C4-2B (cell line): Measurements from ENCODE around the gene ISCA1.

ENCODE experiments used
- H3K27ac ChIP-seq: fragments of 450-650 bp; 2 replicates; pipeline ENCODE4 v1.5.1; 2017
- ZFX ChIP-seq: fragments of 450-650 bp; IDR thresholded peaks from 2 replicates; pipeline ENCODE4 v1.6.1; 2017
- TF ChIP-seq, protein P1 (sequence below): fragments of 450-650 bp; conservative IDR thresholded peaks from 2 replicates; pipeline ENCODE4 v1.5.1; 2017; ENCODE audit warnings: mild to moderate bottlenecking

ISCA1 gene

DNA sequence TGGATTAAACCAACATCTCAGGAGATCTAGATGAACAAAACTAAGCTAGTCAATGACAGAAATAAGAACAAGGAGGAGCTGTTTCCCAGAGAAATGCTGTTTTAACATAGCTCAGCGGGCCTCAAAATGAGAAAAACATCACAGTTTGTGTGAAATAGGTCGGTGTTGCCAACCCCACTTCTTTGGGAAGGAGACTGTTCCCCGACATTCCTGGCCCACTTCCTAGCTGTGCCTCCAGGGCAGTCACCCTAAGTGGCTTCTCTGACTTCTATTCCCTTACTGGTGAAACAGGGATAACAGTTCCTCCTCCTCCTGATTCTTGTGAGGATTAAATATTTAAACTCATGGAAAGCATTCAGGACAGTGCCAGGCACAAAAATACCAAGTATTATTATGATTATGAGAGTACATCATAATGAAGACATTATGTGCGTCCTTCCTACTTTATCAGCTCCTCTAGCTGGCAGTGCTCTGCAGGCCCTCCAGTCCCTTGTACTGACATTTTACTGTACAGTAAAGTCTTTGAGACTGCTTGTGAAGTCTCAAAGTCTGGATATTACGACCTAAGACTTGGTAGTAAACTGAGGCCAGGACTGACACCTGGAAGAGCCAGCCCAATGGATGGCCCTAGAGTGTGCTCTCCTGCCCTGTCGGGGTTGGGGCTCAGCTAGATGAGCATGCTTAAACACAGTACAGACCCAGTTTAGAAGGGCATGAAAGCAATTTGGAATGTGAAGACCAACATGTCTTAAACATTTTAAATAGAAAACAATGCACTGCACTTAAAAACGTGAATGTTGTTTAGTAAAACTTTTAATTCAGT, 7.3 kb downstream of the ISCA1 start:
- TF ChIP-seq, protein P1, sequence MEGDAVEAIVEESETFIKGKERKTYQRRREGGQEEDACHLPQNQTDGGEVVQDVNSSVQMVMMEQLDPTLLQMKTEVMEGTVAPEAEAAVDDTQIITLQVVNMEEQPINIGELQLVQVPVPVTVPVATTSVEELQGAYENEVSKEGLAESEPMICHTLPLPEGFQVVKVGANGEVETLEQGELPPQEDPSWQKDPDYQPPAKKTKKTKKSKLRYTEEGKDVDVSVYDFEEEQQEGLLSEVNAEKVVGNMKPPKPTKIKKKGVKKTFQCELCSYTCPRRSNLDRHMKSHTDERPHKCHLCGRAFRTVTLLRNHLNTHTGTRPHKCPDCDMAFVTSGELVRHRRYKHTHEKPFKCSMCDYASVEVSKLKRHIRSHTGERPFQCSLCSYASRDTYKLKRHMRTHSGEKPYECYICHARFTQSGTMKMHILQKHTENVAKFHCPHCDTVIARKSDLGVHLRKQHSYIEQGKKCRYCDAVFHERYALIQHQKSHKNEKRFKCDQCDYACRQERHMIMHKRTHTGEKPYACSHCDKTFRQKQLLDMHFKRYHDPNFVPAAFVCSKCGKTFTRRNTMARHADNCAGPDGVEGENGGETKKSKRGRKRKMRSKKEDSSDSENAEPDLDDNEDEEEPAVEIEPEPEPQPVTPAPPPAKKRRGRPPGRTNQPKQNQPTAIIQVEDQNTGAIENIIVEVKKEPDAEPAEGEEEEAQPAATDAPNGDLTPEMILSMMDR: no peak
- no peak for TF ChIP-seq ZFX
- no peak overlapping the region for H3K27ac ChIP-seq

DNA sequence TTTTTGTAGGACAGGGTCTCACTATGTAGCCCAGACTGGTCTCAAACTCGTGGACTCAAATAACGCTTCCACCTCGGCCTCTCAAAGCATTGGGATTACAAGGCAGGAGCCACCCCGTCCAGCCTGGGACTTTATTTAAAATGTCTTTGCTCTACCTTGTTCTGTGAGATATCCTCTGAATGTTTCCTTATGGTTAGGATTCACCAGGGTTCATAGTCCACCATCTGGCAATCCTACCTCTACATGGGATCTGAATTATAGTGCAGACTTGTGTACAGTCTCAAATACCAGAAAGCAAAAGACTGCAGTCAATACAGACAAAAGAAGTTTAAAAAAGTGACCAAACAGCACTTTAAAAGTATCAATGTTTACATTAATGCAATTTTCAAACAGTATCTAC, 10.1 kb downstream of the ISCA1 start:
- TF ChIP-seq ZFX: no peak
- TF ChIP-seq, protein P1: no peak

DNA sequence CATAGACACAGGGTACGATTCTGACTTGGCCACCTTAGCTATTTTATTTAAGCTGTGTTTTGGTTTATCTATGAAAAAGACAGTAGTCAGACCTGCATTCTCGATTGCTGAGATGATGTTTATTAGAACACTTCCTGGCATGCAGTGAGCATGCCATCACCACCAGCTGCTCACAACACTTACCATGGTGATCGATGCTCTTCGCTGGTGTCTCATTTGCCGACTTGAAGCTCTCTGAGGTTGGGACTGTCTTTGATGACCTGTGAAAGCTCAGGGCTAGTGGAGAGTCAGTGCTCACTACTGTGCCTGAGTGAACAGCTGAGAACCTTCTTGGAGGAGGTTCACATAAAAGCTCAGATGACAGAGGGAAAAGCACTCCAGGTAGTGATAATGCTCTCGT, 18.5 kb downstream of the ISCA1 start:
- TF ChIP-seq, protein P1: no peak
- no peak for TF ChIP-seq ZFX
- H3K27ac ChIP-seq: no peak overlapping the region

More for the DNA sequence above, 10.1 kb downstream of the ISCA1 start:
- no peak overlapping the region for H3K27ac ChIP-seq

DNA sequence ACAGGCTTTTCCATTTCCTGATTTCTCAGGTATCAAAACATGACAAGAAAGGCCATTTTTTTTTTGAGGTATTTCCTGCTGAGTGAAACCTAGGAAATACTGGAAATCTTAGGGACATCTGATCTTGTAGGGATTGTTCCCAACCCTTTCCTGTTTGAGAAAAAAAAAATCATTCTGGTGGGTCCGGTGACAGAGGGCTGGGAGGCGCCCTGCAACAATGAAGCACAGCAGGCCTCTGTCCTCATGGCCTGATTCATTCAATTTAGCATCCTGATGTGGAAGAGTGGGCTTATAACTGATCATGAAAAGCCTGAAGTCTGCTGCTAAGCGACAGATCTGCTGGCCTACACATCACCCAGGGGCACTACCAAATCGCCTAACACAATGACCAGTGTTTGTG, 19.8 kb downstream of the ISCA1 start:
- no peak for TF ChIP-seq ZFX
- TF ChIP-seq, protein P1: no peak
- H3K27ac ChIP-seq: no peak overlapping the region

DNA sequence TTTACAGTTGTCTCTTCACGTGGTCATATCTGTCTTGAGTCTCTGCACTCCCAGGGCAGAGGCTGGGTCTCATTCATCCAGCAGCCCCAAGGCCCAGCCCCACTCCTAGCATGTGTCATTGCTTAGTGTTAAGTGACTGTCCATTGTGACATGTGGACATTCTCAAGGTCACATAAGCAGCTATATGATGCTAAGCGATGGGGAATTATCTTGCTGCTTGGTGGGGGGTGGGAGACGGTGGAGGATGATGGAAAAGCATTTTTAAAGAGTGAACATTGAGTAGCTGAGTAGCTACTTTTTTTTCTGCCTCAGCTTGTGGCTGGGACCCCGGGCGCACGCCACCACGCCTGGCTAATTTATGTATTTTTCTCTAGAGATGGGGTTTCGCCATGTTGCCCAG, 22.8 kb downstream of the ISCA1 start, which contains the start of gene C9orf153:
TSS of gene C9orf153 (minus strand) at position 101 of the 400 bp plus-strand sequence. CDS start 30,054 bp downstream, outside the sequence.
- TF ChIP-seq, protein P1: no peak
- no peak for TF ChIP-seq ZFX
- H3K27ac ChIP-seq: no peak within 1 kb of the TSS

DNA sequence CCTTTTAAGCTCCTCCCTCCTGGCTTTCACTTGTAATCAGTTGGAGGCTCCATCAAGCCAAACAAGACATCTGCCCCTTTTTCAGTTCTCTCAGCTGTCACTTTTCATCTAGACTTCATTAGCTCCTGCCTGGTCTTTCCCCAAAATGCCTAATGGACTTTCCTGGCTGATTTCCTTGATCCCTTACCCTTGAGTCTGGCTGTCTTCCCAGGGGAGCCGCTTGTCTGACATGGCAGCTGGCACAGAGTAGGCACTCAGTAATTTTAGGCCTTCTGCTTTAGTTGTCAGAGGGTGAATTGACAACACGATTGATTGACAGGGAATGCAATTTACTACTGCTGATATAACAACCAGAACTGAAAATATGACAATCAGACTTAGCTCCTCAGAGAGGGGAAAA, 24.9 kb downstream of the ISCA1 start:
- TF ChIP-seq, protein P1: no peak
- no peak for TF ChIP-seq ZFX
- no peak overlapping the region for H3K27ac ChIP-seq

DNA sequence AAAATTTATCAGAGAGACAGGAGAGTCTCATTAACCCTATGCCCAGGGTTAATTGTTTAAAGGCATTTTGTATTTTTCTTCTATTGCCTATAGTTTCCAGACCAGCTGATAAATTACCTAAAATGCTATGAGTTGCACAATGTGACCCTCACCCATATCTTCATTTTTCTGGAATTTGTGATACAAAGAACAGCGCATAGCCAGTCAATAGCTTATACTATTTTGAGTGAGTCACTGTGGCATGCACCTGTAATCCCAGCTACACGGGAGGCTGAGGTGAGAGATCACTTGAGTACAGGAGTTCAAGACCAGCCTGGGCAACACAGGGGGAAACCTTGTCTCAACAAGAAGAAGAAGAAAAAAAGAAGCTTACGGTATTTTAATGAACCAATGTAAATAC, 25.7 kb downstream of the ISCA1 start:
- H3K27ac ChIP-seq: no peak overlapping the region
- no peak for TF ChIP-seq ZFX
- TF ChIP-seq, protein P1: no peak
